ENCODE data around the gene CD7.

- no peak for TF ChIP-seq TAF1 (IDR thresholded peaks at IDR 0.05; ENCODE audit: borderline replicate concordance, low read depth, low read length)
- TF ChIP-seq NRF1 (IDR thresholded peaks at IDR 0.05; ENCODE audit: low read depth, low read length) = no peak
- no peak for TF ChIP-seq EP300 (IDR thresholded peaks at IDR 0.05; ENCODE audit: borderline replicate concordance in 1 of 2, low read depth in 1 of 2, low read length in 1 of 2)
- no peak for TF ChIP-seq CTCF (IDR thresholded peaks at IDR 0.05)
- no peak for TF ChIP-seq EZH2phosphoT487 (IDR thresholded peaks at IDR 0.05; ENCODE audit: borderline replicate concordance, low read depth)
- TF ChIP-seq REST (IDR thresholded peaks at IDR 0.05; ENCODE audit: low read depth, low read length) = no peak
- TF ChIP-seq MAX (IDR thresholded peaks at IDR 0.05; ENCODE audit: low read depth) = no peak
- no peak for TF ChIP-seq RAD21 (IDR thresholded peaks at IDR 0.05; ENCODE audit: low read length)
- no peak for TF ChIP-seq USF2 (IDR thresholded peaks at IDR 0.05; ENCODE audit: borderline replicate concordance, low read depth, low read length)
Measured at GRCh38 chr17:82298538-82299421, 18.6 kb downstream of the CD7 start.

Data from SK-N-SH (cell line).